ENCODE results near the gene ZNF891.

ZNF891 gene

GRCh38 chr12:133063556-133063955, 66.5 kb downstream of the ZNF891 start:
- no peak for DNase-seq (ENCODE audit: low read depth in 4 of 4, low spot score in 1 of 4)

GRCh38 chr12:133061954-133062353, 68.1 kb downstream of the ZNF891 start:
- no peak for DNase-seq (ENCODE audit: low read depth in 4 of 4, low spot score in 1 of 4)

- no peak for DNase-seq (ENCODE audit: low read depth in 4 of 4, low spot score in 1 of 4)
These were observed 71.6 kb downstream of the ZNF891 start for GRCh38 chr12:133058203-133059113.

GRCh38 chr12:133057446-133057845, 72.6 kb downstream of the ZNF891 start:
- no peak for DNase-seq (ENCODE audit: low read depth in 4 of 4, low spot score in 1 of 4)
